ENCODE measurements around the gene HOXD12.
A peak's percentile ranks its signal among the peaks of the same experiment; 100 is the strongest.

Gene HOXD12

DNA sequence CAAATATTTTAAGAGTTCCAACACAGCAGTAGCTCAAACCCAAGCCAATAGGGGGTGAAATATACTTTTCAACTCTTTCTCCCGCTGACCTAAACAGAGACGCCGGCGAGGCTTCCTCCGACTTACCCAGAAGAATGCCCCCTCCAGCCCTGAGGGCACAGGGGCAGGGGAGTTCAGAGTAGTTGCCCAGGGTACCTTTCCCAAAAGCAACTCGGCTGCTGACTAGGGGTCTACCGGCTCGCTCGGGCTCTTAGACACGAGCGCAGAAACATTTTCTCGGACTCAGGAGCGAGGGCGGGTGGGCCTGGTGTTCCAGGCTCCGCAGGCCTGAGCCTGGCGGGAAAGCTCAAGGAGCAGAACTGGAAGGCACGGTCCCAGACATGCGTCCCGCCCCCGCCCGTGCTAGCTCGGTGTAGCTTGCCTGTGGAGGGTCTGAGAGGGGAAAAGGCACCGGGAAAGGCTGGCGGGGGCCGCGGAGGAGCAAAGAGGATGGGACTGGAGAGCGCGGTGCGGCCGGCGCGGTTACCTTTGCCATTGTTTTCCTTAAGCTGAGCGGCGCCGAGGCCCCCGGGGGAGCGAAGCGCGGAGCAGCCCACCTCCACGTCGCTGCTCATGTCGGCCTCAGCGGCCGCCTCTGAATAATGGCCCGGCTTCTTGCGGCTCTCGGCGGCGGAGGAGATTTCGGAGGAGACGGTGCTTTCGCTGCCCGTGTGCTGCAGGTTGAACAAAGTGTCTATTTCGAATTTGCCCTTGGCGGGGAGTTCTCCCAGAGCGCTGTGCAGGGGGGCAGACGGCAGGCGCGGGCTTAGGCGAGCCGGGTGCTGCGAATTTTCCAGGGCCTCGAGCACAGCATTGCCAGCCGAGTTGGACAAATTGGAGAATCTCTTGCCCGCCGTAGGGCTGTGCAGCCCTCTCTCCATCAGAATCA is 16.5 kb upstream of the HOXD12 start:
- no peaks in the 10 kb centered on the region for H3K36me3 ChIP-seq (ENCODE audit: insufficient read depth, low read length)
- no peak overlapping the region for H3K4me2 ChIP-seq (ENCODE audit: low read length)
- peaks cover 96% of the 10 kb centered on the region for H3K27me3 ChIP-seq (ENCODE audit: control insufficient read depth, insufficient read depth, low read length)
- no peak overlapping the region for H3K9ac ChIP-seq (ENCODE audit: low read depth, low read length)
- peaks cover 18% of the 10 kb centered on the region for H3K4me1 ChIP-seq (ENCODE audit: control insufficient read depth, insufficient read depth, low read length)
- peaks cover 7% of the 10 kb centered on the region for H3K9me3 ChIP-seq (replicated peaks; ENCODE audit: low read length)
- no peak overlapping the region for H3K4me3 ChIP-seq (ENCODE audit: low read length)

DNA sequence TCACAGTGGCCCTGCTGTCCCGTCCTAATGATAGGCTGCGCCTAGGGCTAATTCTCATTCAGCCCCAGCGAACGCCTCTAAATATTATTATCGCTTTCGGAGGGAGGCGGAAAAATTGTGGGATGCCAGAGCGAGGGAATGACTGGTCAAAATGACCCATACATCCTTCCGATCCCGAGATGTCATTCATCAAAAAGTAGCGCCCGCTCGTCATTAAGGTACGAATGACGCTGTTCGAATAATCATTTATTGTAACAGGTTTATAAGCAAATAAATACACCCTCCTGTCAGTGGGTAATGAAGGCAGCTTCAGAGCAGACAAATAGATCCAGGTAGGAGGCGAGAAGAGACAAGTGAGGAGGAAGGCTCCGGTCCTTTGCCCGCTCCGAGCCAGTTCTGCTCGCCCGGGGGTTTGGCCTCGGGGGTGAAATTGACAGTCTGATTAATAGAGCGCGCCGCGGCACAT is 15.8 kb upstream of the HOXD12 start, which contains the start of gene EVX2:
TSS of gene EVX2 (minus strand) at position 167 of the 466 bp plus-strand sequence. CDS start 186 bp downstream, outside the sequence.
- Histone ChIP-seq H3K36me3 (ENCODE audit: insufficient read depth, low read length) (no peaks in the 10 kb centered on the region), H3K9ac (ENCODE audit: low read depth, low read length) (no peak within 1 kb of the TSS), H3K4me2 (ENCODE audit: low read length) (no peak within 1 kb of the TSS), H3K4me3 (ENCODE audit: low read length) (no peak within 1 kb of the TSS), H3K9me3 (replicated peaks; ENCODE audit: low read length) (peaks cover 7% of the 10 kb centered on the region), H3K27me3 (ENCODE audit: control insufficient read depth, insufficient read depth, low read length) (peaks cover 96% of the 10 kb centered on the region), H3K4me1 (ENCODE audit: control insufficient read depth, insufficient read depth, low read length) (peaks cover 22% of the 10 kb centered on the region)

DNA sequence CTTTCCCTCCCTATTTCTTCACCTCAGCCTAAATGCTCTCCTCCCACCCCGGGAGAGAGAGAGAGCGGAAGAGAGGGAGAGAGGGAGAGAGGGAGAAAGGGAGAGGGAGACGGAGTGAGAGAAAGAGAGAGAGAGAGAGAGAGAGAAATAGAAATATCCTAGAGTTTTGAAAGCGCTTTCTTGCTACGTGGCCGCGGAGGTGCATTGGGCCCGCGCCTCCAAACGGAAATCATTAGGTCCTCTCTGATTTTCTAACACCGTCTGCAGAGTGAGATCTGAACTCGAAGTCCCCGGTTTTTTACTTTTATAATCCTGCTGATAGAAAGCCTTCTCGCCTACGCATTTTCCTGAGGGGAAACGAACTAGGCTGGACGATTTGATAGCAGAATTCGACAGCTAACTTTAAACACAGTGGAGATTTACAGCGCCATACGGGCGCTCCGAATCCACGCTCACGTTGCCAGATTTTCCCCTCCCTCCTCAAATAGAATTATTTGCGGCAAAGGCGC is 14.9 kb upstream of the HOXD12 start:
- Histone ChIP-seq H3K4me3 (ENCODE audit: low read length) (no peak overlapping the region), H3K9me3 (replicated peaks; ENCODE audit: low read length) (peaks cover 7% of the 10 kb centered on the region), H3K36me3 (ENCODE audit: insufficient read depth, low read length) (no peaks in the 10 kb centered on the region), H3K4me1 (ENCODE audit: control insufficient read depth, insufficient read depth, low read length) (peaks cover 15% of the 10 kb centered on the region), H3K9ac (ENCODE audit: low read depth, low read length) (no peak overlapping the region), H3K27me3 (ENCODE audit: control insufficient read depth, insufficient read depth, low read length) (peaks cover 96% of the 10 kb centered on the region), H3K4me2 (ENCODE audit: low read length) (no peak overlapping the region)

DNA sequence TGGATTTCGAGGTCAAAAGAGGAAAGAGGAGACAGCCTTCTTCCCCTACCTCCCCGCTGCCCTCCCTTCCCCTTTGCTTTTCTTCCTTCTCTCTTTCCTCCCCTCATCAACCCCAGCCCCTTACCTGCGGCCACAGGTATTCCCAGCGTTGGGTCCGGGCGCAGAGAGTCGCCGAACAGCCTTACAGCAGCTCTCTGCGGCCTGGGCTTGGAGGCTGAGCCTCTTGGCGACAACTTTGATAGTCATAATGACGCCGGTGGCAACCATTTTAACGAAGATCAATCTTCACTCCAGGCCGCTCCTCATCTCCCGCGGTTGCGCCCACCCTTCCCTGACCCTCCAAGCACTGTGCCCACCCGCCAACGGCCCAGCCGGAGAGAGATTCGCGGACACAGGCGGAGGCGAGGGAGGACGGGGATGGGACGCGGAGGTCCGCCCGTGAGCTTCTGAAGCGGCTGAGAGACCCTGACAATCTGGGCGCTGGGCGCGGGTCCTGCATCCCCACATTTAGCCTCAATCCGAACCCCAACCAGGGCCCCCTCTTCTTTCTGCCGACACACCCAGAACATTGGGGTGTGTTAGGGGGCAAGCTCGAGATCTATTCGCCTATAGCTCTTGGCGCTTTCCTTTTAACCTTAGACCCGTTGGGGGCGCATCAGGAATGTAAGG is 14.3 kb upstream of the HOXD12 start:
- Histone ChIP-seq H3K27me3 (ENCODE audit: control insufficient read depth, insufficient read depth, low read length) (peaks cover 99% of the 10 kb centered on the region), H3K36me3 (ENCODE audit: insufficient read depth, low read length) (no peaks in the 10 kb centered on the region), H3K4me2 (ENCODE audit: low read length) (peak overlapping the region; percentile 68), H3K9me3 (replicated peaks; ENCODE audit: low read length) (peaks cover 7% of the 10 kb centered on the region), H3K4me3 (ENCODE audit: low read length) (no peak overlapping the region), H3K4me1 (ENCODE audit: control insufficient read depth, insufficient read depth, low read length) (peaks cover 14% of the 10 kb centered on the region), H3K9ac (ENCODE audit: low read depth, low read length) (no peak overlapping the region)

DNA sequence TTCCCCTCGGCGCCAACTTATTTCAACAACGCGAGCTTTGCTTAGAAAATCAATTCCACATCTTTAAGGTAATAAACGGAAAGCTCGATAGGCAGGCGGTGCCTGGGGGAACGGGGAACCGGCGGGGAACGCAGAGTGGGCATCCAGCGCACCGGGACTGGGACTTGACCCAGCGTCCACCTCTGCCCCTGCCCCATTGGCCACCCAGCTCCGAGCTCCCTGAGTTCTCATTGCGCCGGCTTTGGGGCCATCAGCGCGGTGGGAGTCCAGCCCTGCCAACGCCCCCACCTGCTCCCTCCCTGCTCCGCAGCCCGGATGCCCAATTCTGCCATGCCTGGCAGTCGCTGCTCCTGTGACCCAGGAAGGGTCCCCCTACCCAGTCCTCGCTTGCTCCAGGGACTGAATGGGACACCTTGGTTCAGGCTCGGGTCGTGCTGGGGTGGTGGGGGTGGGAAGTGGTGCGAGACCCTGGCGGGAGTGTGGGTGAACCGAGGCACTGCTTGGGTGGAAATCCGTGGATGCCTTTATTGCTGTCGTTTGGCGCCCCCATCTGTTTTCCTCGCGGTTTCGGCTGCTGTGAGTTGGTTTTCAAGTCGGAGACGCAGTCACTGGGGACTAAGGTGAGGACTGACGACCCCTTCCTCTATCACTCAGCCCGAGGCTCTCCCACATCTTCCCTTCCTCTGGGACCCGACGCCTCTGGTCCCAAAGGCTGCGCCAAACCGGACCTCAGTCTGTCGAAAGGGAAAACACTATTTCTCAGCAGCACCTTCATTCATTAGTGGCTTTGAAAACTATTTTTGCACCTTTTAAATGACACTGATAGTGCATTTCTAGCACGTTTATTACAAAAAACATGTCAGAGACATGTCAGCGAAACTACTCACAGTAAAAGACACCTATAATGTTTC is 13.5 kb upstream of the HOXD12 start:
- H3K36me3 ChIP-seq (ENCODE audit: insufficient read depth, low read length): no peaks in the 10 kb centered on the region
- no peak overlapping the region for H3K9ac ChIP-seq (ENCODE audit: low read depth, low read length)
- H3K9me3 ChIP-seq (replicated peaks; ENCODE audit: low read length): peaks cover 3% of the 10 kb centered on the region
- H3K4me3 ChIP-seq (ENCODE audit: low read length): peak overlapping the region; percentile 9
- H3K4me1 ChIP-seq (ENCODE audit: control insufficient read depth, insufficient read depth, low read length): peaks cover 8% of the 10 kb centered on the region
- H3K4me2 ChIP-seq (ENCODE audit: low read length): peak overlapping the region; percentile 68
- peaks cover 99% of the 10 kb centered on the region for H3K27me3 ChIP-seq (ENCODE audit: control insufficient read depth, insufficient read depth, low read length)

DNA sequence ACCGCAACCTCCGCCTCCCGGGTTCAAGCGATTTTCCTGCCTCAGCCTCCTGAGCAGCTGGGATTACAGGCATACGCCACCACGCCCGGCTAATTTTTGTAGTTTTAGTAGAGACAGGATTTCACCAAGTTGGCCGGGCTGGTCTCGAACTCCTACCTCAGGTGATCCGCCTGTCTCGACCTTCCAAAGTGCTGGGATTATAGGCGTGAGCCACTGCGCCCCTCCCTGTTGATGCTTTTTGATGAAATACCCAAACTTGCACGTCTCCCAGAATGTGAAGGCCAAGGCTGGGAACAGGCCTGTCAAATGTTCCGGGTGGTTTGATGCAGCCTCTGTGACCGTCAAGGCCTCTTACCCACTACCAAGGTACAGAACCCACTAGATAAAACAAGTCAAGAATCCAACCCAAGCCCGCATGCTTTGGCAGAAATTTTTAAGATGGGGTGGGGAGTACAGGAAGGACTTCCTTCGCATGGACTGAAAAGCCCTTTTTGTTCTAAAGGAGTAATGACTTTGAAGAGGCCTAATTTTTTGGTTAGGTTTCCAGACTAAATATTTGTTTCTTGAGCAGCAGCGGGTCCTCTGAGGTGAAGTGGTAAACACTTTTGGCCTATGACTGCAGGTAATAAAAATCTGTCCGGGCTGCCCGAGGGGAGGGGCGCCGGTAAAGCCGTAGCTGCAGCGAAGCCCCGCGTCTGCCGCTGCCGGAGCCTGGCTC is 12.1 kb upstream of the HOXD12 start:
- H3K27me3 ChIP-seq (ENCODE audit: control insufficient read depth, insufficient read depth, low read length): peaks cover 96% of the 10 kb centered on the region
- H3K4me2 ChIP-seq (ENCODE audit: low read length): no peak overlapping the region
- no peak overlapping the region for H3K4me3 ChIP-seq (ENCODE audit: low read length)
- H3K4me1 ChIP-seq (ENCODE audit: control insufficient read depth, insufficient read depth, low read length): peaks cover 8% of the 10 kb centered on the region
- no peaks in the 10 kb centered on the region for H3K36me3 ChIP-seq (ENCODE audit: insufficient read depth, low read length)
- no peaks in the 10 kb centered on the region for H3K9me3 ChIP-seq (replicated peaks; ENCODE audit: low read length)
- no peak overlapping the region for H3K9ac ChIP-seq (ENCODE audit: low read depth, low read length)

DNA sequence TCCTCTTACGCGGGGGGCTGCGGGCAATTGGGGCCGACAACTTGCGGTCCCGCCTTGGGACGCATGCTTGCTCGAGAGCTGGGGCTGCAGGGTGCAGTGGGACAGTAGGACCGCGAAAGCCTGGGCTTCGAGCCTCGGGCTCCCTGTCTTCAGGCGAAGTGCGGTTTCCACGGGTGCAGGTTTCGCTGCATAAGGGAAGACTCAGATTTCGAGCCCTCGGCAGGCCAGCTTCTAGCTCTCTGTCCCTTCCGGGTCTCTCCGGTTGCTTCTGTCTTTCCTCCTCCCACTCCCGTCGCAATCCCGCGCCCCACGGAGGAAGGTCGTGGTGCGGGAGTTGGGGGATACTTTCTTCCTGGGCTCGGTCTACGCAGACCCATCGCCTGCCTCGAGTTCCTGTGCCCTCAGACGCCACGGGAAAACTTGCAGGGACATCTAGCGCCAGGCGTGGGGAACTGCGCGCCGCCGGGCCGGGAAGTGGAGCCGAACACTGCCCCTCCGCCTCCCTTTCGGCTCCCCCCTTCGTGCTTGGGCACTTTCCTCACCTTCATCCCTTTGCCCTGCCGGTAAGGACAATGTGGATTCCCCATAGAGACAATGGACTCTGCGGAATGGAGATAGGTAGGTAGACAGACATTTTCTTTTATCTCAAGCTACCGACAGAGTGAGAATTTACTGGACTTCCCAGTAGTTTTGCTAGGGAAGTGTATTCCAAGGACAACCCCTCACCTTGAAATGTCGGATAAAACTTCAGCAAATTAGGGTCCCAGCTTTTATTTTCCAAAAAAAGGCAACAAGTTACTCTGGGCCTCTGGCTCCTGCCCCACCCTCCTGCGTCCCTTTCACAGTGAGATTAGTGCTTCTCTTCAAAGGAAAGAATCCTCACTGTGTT is 11.3 kb upstream of the HOXD12 start:
- H3K9ac ChIP-seq (ENCODE audit: low read depth, low read length): no peak overlapping the region
- peaks cover 11% of the 10 kb centered on the region for H3K4me1 ChIP-seq (ENCODE audit: control insufficient read depth, insufficient read depth, low read length)
- H3K4me2 ChIP-seq (ENCODE audit: low read length): peak overlapping the region; percentile 77
- H3K36me3 ChIP-seq (ENCODE audit: insufficient read depth, low read length): no peaks in the 10 kb centered on the region
- peak overlapping the region; percentile 57 for H3K4me3 ChIP-seq (ENCODE audit: low read length)
- H3K27me3 ChIP-seq (ENCODE audit: control insufficient read depth, insufficient read depth, low read length): peaks cover 92% of the 10 kb centered on the region
- H3K9me3 ChIP-seq (replicated peaks; ENCODE audit: low read length): no peaks in the 10 kb centered on the region

DNA sequence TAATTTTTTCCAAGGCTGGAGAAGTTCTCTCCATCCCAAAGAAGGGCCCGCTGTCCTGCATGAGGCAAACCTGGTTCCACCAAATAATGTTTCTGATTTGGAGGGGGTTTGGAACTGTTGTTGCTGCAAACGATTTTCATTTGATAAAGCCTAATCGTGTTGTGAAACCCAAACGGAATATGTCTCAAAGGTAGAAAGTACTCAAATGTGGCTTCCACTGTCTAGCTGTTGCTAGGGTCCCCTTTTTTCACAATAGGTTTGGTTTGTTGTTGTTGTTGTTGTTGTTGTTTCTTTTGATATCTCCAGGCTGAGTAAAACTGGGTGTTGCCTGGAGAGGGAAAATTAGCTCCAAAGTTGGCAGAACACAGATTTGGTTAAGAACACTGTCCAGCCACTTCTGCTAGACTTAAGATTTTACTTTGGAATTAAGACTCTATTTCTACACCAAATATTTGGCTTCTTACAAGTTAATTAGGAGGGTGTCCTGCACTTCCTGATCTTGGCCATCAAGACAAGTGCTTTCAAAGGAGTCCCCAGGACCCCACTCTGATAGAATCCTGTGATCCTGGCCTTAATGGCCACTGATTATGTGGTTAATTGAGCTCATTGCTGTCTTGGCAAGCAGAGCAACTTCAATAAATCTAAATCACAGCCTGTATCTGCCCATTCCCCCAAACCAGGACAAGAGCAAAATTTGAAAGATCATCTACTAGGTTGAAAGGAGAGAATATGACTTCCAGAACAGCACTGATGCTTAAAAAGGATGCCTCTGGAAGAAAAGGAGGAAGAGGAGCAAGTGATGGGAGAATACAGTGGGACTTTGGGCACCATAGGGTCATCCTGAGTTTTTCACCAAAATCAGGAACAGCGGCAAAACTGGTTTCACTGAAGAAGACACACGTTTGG is 10.4 kb upstream of the HOXD12 start:
- Histone ChIP-seq H3K4me1 (ENCODE audit: control insufficient read depth, insufficient read depth, low read length) (peaks cover 13% of the 10 kb centered on the region), H3K36me3 (ENCODE audit: insufficient read depth, low read length) (no peaks in the 10 kb centered on the region), H3K4me2 (ENCODE audit: low read length) (no peak overlapping the region), H3K9me3 (replicated peaks; ENCODE audit: low read length) (no peaks in the 10 kb centered on the region), H3K4me3 (ENCODE audit: low read length) (no peak overlapping the region), H3K9ac (ENCODE audit: low read depth, low read length) (no peak overlapping the region), H3K27me3 (ENCODE audit: control insufficient read depth, insufficient read depth, low read length) (peaks cover 92% of the 10 kb centered on the region)

DNA sequence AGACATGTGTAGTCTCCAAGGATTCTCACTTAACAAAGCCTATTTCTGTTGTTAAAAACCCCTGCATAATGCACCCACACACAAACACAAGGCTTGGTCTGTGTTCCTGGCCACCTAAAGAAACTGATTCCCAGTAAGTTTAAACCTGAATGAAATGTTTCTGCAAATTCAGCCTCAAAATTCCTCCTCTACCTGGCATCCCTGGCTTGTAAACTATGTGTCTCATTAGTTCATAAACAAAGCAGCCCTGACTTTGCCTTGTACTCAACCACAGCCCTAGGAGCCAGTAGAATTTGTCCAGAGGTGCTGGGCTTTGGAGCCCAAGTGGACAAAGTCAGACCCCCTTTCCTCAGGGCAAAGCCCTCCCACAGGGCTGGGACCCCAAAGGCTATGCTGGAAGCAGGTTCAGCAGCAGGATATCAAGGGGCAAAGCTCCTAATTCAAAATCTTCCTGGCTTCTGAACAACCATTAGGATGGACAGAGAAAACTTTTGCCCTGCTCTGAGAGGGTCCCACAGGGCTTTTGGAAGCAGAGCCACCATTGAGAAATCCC is 9.7 kb upstream of the HOXD12 start:
- no peak overlapping the region for H3K9ac ChIP-seq (ENCODE audit: low read depth, low read length)
- no peaks in the 10 kb centered on the region for H3K9me3 ChIP-seq (replicated peaks; ENCODE audit: low read length)
- H3K4me1 ChIP-seq (ENCODE audit: control insufficient read depth, insufficient read depth, low read length): peaks cover 13% of the 10 kb centered on the region
- peaks cover 92% of the 10 kb centered on the region for H3K27me3 ChIP-seq (ENCODE audit: control insufficient read depth, insufficient read depth, low read length)
- no peaks in the 10 kb centered on the region for H3K36me3 ChIP-seq (ENCODE audit: insufficient read depth, low read length)
- H3K4me2 ChIP-seq (ENCODE audit: low read length): no peak overlapping the region
- no peak overlapping the region for H3K4me3 ChIP-seq (ENCODE audit: low read length)
